Activated T-cell treated with anti-CD3 and anti-CD28 coated beads for 1 hour (primary cell): ENCODE data around the gene ENDOU.
"Not testable (repeated sequence)": the region's sequence is repeated elsewhere in the genome, so short reads cannot be mapped to it uniquely, and the experiment has no call there.

Experiments
- DNase-seq: peaks from one replicate; pipeline ENCODE4 v3.0.0-alpha.2; 2020; ENCODE audit warnings: low read depth

The ENDOU gene

DNA sequence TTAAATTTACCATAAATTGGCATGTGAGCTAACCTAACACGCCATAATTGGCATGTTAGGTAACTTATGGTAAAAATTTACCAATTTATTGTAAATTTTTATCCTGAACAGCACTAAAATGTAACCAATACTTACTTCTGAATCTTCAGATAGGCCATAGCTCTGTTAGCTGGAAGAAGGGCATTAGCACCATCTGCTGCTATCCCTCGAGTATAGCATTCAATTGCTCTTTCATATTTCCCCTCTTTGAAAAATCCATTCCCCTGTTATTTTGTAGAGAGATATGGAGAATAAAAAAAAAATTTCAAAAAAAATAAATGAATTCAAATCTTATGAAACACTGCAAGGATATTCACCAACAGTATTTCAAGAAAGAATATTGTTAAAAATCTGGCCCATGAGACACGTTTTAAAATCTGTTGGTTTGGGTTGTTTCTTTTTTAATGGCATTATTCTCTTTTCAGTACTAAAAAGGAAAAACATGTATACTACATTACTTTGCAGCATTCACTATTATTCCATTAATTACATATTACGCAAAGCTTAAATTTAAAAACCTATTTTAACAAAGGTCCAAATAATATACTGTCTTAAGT is 38.5 kb downstream of the ENDOU start:
- DNase-seq, result no peak

DNA sequence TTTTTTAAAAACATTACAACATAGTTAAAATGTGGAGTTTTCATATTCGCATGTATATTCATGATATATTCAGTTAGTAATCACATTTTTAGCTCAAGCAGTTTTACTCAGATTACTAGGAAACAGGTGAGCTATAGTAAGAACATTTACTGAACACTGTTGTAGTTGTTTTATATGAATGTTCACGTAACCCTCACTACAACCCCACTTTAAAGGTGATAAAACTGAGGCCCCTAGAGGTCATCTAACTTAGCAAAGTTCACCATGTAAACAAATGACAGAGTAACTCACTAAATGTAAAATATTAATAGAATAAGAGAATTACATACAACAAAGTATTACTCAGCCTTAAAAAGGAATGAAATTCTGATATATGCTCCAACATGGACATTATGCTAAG is 45.5 kb downstream of the ENDOU start:
- no peak for DNase-seq

DNA sequence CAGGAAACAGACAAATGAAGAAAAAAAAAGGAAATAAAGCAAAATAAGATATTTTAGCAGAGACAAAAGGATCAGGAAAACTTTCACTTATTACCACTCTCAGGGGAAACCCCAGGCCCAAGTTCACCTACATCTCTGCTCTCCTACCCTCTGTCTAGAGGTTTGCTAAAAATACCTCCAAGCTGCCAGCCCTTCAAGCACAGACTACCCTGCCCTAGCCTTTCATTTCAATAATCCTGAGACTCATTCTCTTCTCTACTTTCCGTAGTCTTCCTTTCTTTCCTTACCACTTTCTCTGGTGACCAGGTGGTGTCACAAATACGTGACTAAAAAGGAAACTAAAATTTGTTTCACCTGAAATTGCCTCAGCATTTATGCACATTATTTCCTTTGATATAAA is 53.2 kb downstream of the ENDOU start:
- DNase-seq, result no peak

GRCh38 chr12:47667935-47668334 is 57.4 kb downstream of the ENDOU start:
- not testable (repeated sequence) for DNase-seq
